NCI-H1092 (cell line): Measurements from ENCODE around the gene STX18.
A peak's percentile ranks its signal among the peaks of the same experiment; 100 is the strongest.
"Not testable (repeated sequence)": the region's sequence is repeated elsewhere in the genome, so short reads cannot be mapped to it uniquely, and the experiment has no call there.

Experiments
- DNase-seq: peaks from one replicate; lab custom pipeline; 2025; lab: John Stamatoyannopoulos, UW

STX18 gene

GRCh38 chr4:4479366-4479765 is 62.5 kb downstream of the STX18 start:
- no peak for DNase-seq

- no peak for DNase-seq
Observed at GRCh38 chr4:4477796-4478195, 64.1 kb downstream of the STX18 start.

GRCh38 chr4:4477391-4477790 is 64.5 kb downstream of the STX18 start:
- no peak for DNase-seq

- DNase-seq: no peak
Observed at GRCh38 chr4:4474476-4474875, 67.4 kb downstream of the STX18 start.

- DNase-seq: no peak
Observed at GRCh38 chr4:4472344-4472958, 69.4 kb downstream of the STX18 start.

GRCh38 chr4:4471195-4471594 is 70.7 kb downstream of the STX18 start:
- no peak for DNase-seq

- DNase-seq: no peak
Observed at GRCh38 chr4:4470208-4470607, 71.6 kb downstream of the STX18 start.

GRCh38 chr4:4465238-4465637 is 76.6 kb downstream of the STX18 start:
- not testable (repeated sequence) for DNase-seq

- DNase-seq: no peak
Observed at GRCh38 chr4:4462970-4463369, 78.9 kb downstream of the STX18 start.

- peak; percentile 21 for DNase-seq
Observed at GRCh38 chr4:4461850-4462249, 80.0 kb downstream of the STX18 start.

- no peak for DNase-seq
Observed at GRCh38 chr4:4461178-4461577, 80.7 kb downstream of the STX18 start.

- no peak for DNase-seq
Observed at GRCh38 chr4:4460759-4461158, 81.1 kb downstream of the STX18 start.

- DNase-seq: no peak
Observed at GRCh38 chr4:4459181-4459580, 82.7 kb downstream of the STX18 start.

- no peak for DNase-seq
Observed at GRCh38 chr4:4457803-4458553, 83.9 kb downstream of the STX18 start.

- DNase-seq: no peak
Observed at GRCh38 chr4:4456816-4457578, 84.9 kb downstream of the STX18 start.

GRCh38 chr4:4456351-4456750 is 85.5 kb downstream of the STX18 start:
- DNase-seq: no peak

GRCh38 chr4:4455210-4455865 is 86.5 kb downstream of the STX18 start:
- DNase-seq: no peak

GRCh38 chr4:4446434-4446833 is 95.4 kb downstream of the STX18 start:
- DNase-seq: no peak

- DNase-seq: no peak
Observed at GRCh38 chr4:4443821-4444220, 98.0 kb downstream of the STX18 start.

GRCh38 chr4:4440333-4441061 is 101.4 kb downstream of the STX18 start:
- no peak for DNase-seq

GRCh38 chr4:4439782-4440181 is 102.1 kb downstream of the STX18 start:
- DNase-seq: no peak

- no peak for DNase-seq
Observed at GRCh38 chr4:4438891-4439290, 103.0 kb downstream of the STX18 start.
